ENCODE results near the gene KRTAP5-7.
"Not testable (repeated sequence)": the region's sequence is repeated elsewhere in the genome, so short reads cannot be mapped to it uniquely, and the experiment has no call there.

Gene KRTAP5-7

DNA sequence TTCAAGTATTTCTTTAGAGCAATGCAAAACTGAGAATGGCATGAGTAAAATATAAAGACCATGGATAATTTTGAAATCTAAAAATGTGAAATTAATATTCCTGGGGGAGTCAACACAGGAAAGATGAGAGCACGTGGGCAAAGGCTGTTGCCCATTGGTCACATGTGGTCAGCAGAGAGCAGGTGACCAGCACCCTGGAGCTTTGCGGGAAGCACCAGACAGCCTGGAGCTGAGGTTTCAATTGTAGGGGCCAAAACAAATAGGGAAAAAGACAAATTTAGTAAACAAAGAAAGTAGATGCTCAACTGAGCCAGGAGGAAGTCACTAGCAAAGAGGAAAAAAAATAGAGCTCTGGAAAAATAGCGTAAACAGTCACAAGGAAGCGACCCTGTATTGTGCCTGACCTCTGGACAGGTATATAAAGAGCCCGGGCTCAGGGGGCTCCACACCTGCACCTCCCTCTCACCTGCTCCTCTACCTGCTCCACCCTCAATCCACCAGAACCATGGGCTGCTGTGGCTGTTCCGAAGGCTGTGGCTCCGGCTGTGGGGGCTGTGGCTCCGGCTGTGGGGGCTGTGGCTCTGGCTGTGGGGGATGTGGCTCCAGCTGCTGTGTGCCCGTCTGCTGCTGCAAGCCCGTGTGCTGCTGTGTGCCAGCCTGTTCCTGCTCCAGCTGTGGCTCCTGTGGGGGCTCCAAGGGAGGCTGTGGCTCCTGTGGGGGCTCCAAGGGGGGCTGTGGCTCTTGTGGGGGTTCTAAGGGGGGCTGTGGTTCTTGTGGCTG lies at the start of gene KRTAP5-7:
TSS of gene KRTAP5-7 (plus strand) at position 472 of the 780 bp plus-strand sequence. CDS start at position 506, 34 bp downstream.
- DNase-seq (ENCODE audit: low read depth, low spot score), result not testable (repeated sequence)

- DNase-seq (ENCODE audit: low read depth, low spot score), result peak; percentile 33
These were observed 49.2 kb upstream of the KRTAP5-7 start for GRCh38 chr11:71477641-71478527.

DNA sequence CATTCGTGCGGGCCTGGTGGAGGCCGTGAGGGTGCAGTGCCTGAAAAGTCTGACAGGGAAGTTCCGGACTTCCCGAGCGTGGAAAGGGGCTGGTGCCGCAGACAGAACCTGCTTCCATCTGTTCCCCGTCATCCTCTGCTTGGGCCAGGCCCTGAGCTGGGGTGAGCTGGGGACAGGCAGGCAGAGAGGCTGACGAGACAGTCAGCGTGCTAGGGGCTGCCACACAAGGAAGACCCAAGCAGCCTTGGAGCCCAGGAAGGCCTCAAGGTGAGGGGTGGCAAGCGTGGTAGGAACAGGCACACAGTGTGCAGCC lies 48.6 kb upstream of the KRTAP5-7 start:
- DNase-seq (ENCODE audit: low read depth, low spot score), result no peak

DNA sequence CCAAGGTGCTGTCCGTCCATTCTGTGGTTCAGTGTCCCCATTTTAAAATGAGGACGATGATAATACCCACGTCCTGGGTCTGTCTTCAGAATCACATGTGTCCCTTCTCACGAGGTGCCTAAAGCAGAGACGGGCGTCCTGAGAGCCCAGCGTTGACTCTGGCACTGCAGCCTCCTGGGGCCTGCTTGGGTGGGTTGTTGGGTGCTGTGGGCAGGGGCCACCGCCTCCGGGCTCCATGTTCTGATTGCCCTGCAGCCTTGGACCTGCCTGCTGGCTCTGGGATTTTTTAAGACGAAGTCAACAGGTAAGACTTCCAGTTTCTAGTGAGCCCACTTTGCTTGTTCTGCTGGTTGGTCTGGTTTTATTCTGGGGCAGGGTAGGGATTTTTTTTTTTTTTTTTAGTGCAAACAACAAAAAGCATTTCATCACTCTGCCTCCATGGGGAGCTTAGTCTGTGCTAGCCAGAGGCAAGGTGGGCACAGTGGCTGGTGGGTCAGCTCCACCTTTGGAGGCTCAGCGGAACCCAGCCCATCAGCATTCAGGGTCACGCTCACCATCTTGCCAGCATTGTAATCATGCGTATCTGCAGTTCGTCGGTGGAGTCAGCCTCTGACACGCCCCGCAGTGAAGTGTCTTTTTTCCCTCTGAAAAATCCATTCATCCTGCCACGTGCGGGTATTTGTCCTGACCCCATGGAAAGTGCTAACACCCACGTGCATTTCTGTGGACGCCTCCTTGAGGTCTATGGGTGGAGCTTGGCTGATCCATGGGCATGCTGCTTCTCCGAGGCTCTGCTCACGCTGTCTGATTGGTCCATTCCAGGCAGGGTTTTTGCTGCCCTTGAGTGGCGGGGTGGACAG lies 45.7 kb upstream of the KRTAP5-7 start:
- no peak for DNase-seq (ENCODE audit: low read depth, low spot score)

DNA sequence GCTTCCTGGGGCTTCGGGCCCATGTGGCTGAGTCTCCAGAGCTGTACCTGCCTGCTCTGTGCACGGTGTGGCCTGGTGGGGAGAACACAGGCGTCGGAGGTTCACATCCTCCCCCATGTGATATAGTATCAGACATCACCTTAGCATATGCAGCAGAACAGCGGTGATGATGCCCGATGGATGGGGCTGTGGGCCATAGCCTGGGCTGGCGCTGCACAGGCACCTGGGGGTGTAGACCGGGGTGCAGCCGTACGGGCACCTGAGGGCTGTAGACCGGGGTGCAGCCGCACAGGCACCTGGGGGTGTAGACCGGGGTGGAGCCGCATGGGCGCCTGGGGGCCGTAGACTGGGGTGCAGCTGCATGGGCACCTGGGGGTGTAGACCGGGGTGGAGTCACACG lies 44.9 kb upstream of the KRTAP5-7 start:
- DNase-seq (ENCODE audit: low read depth, low spot score), result no peak

DNA sequence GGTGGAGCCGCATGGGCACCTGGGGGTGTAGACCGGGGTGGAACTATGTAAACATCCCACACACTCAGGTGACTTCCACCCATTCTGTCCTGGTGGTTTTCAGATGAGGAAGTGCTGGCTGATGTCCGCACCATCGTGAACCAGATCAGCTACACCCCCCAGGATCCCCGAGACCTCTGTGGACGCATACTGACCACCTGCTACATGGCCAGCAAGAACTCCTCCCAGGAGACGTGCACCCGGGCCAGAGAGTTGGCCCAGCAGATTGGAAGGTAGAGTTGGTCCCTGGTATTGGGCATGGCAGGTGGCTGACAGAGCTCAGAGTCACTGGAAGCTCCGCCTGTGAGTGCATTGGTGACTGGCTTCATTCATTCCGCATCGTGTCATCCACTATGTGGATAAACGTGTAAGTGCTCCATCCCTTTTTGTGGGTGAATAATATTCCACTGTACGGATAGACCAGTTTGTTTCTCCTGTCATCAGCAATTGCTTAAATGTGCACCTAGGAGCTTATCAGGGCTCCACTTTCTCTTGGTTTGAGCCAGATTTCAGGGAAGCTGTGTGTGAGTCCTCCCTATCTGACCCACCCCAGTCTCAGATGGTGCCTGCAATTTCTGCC lies 44.2 kb upstream of the KRTAP5-7 start:
- no peak for DNase-seq (ENCODE audit: low read depth, low spot score)

DNA sequence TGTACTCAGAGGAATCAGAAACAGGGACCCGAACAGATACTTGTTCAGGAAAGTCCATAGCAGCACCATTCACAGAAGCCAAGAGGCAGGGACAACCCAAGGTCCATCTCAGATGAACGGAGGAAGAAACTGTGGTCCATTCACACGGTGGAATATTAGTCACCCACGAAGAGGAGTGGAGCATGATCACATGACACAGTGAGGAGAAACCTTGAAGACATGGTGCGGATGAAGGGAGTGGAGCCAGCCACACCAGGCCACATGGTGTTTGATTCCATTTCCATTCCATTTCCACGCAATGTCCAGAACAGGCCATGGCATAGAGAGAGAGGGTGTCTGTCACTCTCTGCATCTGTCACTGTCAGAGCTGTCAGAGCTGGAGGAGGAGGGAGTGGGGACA lies 43.4 kb upstream of the KRTAP5-7 start:
- DNase-seq (ENCODE audit: low read depth, low spot score), result no peak

DNA sequence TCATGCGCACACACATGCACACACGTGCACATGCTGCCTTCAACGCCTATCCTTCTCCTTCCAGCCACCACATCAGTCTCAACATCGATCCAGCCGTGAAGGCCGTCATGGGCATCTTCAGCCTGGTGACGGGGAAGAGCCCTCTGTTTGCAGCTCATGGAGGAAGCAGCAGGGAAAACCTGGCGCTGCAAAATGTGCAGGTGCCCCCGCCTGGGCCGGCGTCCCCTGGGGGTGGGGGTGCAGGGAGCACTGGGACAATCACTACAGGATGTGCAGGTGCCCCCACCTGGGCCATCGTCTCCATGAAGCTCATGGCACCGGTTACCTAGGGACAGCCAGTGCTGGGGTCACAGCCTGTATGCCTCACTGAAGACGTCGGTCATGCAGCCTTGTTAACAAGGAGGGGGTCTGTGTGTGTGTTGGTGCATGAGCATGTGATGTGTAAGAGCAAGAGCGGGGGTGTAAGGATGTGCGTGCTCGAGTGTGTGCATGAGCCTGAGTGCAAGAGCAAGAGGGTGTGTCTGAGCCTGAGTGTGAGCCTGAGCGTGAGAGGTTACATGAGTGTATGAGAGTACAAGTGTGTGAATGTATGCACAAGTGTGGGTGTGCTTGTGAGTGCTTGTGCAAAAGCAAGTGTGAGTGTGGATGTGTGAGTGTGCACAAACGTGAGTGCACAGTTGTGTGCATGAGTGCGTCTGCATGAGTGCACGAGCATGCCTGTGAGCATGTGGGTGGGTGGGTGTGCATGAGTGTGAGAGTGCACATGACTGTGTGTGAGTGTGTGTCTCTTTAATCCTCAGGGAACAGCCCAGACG lies 42.6 kb upstream of the KRTAP5-7 start:
- no peak for DNase-seq (ENCODE audit: low read depth, low spot score)

DNA sequence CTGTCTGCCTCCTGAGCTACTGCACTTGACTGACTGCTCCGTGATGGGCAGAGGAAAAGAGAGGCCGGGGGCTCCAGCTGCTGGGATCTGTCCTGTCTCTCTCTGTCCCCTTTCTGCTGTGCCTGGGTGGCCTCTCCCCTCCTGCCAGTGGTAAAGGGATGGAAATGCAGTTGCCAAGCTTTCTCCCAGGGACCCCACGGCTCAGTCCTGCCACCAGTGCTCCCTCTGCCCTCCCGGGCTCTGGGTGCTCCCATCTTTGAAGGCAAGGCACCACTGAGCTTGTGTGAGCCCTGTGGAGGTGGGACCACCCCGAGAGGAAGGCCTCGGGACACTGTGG lies 42.0 kb upstream of the KRTAP5-7 start:
- DNase-seq (ENCODE audit: low read depth, low spot score), result no peak

DNA sequence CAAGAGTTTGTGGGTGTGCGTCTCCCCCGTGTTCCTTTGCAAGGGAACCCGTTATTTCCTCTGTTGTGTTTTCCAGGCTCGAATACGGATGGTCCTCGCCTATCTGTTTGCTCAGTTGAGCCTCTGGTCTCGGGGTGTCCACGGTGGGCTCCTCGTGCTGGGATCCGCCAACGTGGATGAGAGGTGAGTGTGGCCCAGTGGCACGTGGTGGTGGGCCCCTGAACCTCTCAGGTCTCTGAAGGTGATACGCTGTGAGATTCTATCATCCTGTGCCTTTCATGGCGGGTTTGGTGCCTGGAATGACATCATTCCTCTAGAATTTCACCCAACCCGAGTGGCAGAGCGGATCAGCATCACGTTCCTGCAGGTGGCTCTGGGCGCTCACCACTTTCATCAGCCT lies 41.6 kb upstream of the KRTAP5-7 start:
- DNase-seq (ENCODE audit: low read depth, low spot score), result no peak

DNA sequence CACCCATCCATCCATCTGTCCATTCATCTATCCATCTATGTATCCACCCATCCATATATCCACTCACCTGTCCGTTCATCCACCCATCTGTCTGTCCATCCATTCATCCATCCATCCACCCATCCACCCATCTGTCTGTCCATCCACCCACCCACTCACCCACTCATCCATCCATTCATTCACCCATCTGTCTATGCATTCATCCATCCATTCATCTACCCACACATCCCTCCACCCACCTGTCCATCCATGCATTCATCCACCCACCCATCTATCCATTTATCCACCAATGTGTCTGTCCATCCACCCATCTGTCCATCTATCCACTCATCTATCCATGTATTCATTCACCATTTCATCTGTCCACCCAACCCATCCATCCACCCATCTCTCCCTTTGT lies 40.7 kb upstream of the KRTAP5-7 start:
- no peak for DNase-seq (ENCODE audit: low read depth, low spot score)

DNA sequence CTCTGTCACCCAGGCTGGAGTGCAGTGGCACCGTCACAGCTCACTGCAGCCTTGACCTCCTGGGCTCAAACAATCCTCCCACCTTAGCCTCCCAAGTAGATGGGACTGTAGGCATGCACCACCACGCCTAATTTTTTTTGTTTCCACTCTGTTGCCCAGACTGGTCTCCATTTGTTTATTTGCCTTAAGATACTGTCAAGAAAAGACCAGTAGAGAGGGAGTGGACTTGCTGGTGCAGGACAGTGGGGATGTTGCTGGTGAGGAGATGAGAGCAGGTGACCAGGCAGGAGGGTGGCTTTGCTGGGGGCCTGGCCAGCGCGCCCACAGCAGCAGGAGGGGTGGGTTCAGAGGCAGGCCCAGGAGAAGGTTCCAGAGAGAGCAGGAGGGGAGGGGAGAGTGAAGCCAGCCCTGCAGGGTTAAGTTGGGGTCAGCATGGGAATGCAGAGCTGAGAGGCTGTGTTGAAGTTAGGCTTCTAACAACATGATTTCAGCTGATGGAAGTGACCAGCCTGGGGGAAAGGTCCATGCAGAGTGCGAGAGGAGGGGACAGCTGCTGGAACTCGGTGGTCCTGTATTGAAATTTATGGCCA lies 38.3 kb upstream of the KRTAP5-7 start:
- DNase-seq (ENCODE audit: low read depth, low spot score), result no peak

- DNase-seq (ENCODE audit: low read depth, low spot score), result no peak
These were observed 37.6 kb upstream of the KRTAP5-7 start for GRCh38 chr11:71489311-71490043.

GRCh38 chr11:71490044-71490730 lies 36.9 kb upstream of the KRTAP5-7 start:
- no peak for DNase-seq (ENCODE audit: low read depth, low spot score)

- no peak for DNase-seq (ENCODE audit: low read depth, low spot score)
These were observed 36.2 kb upstream of the KRTAP5-7 start for GRCh38 chr11:71490731-71491390.

DNA sequence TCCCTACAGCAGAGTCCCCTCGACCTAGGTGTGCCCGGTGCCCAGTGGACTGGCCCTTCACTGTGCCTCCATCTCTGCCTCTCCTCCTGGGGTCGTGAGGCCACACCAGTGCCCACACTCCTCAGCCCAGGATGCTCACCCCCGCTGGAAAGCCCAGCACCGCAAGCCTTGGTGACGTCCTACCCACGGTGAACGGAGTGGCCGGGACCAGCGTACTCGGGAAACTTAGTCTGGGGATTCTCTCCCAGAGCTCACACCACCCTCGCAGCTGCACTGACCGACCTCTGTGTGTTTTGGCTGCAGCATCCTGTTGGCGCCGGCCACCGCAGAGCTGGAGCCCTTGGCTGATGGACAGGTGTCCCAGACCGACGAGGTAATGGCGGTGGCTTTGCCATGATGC lies 35.5 kb upstream of the KRTAP5-7 start:
- no peak for DNase-seq (ENCODE audit: low read depth, low spot score)

GRCh38 chr11:71491940-71492339 lies 35.1 kb upstream of the KRTAP5-7 start:
- no peak for DNase-seq (ENCODE audit: low read depth, low spot score)
